Psoas muscle (tissue), 8 donors: Measurements from ENCODE around the gene GATD1. TPM values are rescaled to one million over a fixed set of nuclear protein-coding genes. Genes with fewer than 3 reads are reported as not detected.

ENCODE experiments used
- ATAC-seq, 4 donors: fragments of 200-7000 bp; cut with Tn5 transposase; one replicate each; pipeline ENCODE4 v1.9.1; 2020; ENCODE audit warnings: moderate library complexity in 3 of 4, mild to moderate bottlenecking in 2 of 4
- DNase-seq, 2 donors: peaks; one replicate each; pipeline ENCODE4 v3.0.0-alpha.2; 2020
- H3K27ac ChIP-seq: fragments of 200-600 bp; one replicate; pipeline ENCODE4 v1.8.0; 2022
- H3K27me3 ChIP-seq, 3 donors: fragments of 200-600 bp in 1 of 3; one replicate each; pipeline versions ENCODE4 v1.6.1 to v1.8.0; 2013 to 2022; ENCODE audit warnings: low read length in 2 of 3, mild to moderate bottlenecking in 2 of 3, moderate library complexity in 1 of 3; ENCODE audit not compliant: insufficient read depth in 3 of 3
- H3K36me3 ChIP-seq, 2 donors: fragments of 200-600 bp in 1 of 2; one replicate each; pipeline versions ENCODE4 v1.6.1 to v1.8.0; 2013 to 2022; ENCODE audit warnings: low read depth in 1 of 2, mild to moderate bottlenecking in 1 of 2, moderate library complexity in 1 of 2; ENCODE audit not compliant: insufficient read depth in 1 of 2
- H3K4me1 ChIP-seq: fragments of 200-600 bp; one replicate; pipeline ENCODE4 v1.8.0; 2022
- H3K4me3 ChIP-seq: fragments of 200-600 bp; one replicate; pipeline ENCODE4 v1.8.0; 2022; ENCODE audit warnings: mild to moderate bottlenecking
- H3K9me3 ChIP-seq: fragments of 200-600 bp; one replicate; pipeline ENCODE4 v1.8.0; 2022
- WGBS, 3 donors: extraction: QIAGEN DNeasy Blood & Tissue Kit; methylation state at CpG; one replicate each; pipeline versions ENCODE4 v1.1.6 to v1.1.7; 2013; 5-methylcytosine and 5-hydroxymethylcytosine counted together
- intact Hi-C, 2 donors: fragments of 100-400 bp; cut with DNase I; formaldehyde crosslinking; loops; one replicate each; pipeline versions ENCODE4 v1.11.0 to v1.14.2; 2022
- polyA plus RNA-seq, 3 donors: library from polyadenylated mRNA; stranded (reverse); fragments of 200-250 nt; gene quantifications; one replicate each; pipeline ENCODE4 v1.2.3, GENCODE V29; 2013
- total RNA-seq, 4 donors: library from RNA; stranded (reverse); fragmentation: NEBNext Ultra II Directional in 2 of 4; extraction: Animal tissue kit (Norgen Biotek cat#: 25700) in 2 of 4; gene quantifications; one replicate each; pipeline versions ENCODE4 v1.2.1 to v1.2.4, GENCODE V29; 2021 to 2023
- TF ChIP-seq, protein P1 (sequence below): fragments of 200-600 bp; IDR thresholded peaks from one replicate; pipeline ENCODE4 v1.8.0; 2022; ENCODE audit warnings: antibody characterized with exemption
- donor health status: healthy with polysubstance abuse.
- donor health status: DM: no; HTN: no; CAD: no; lungs with moderate emphysema.
- donor health status: Bipolar disorder and iron deficiency.
- donor health status: healthy.
- donor health status: DM: yes; HTN: yes; CAD: no.
- donor health status: DM: no; HTN: no; CAD: no.
- donor health status: DM: no; HTN: no; CAD: no.
- donor health status: DM: yes; HTN: yes; CAD: no.

Gene GATD1
- total and polyA plus RNA-seq, 7 donors = 11.0 to 32.6 (median 20.9) TPM

DNA sequence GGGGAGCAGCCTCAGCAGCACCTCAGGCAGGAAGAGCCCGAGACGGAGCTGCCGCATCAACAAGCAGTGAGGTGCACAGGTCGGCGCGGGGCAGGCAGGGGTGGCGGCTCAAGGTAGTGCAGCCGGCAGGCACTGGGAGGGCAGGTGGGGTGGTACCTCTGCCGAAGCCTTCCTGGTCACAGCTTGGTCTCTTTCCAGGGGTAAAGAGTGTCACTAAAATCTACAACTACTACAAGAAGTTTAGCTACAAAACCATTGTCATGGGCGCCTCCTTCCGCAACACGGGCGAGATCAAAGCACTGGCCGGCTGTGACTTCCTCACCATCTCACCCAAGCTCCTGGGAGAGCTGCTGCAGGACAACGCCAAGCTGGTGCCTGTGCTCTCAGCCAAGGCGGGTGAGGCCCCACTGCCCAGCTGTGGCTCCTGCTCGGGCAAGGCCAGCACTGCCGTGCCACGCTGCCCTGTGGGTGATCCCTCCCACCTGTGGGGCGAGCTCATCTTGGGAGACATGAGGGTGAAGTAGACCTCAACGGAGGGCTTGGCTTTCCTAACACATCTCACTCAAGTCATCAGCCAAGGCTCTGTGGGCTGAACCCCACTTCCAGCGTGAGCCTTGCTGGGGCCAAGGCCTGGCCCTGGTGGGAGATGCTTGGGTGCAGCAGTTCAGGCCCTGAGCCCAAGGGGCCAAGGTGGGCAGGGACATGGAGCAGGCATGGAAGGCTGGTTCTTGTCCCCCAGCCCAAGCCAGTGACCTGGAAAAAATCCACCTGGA, 13.6 kb downstream of the GATD1 start:
- 80 to 84% (median 83%) methylated on average over 22 of the region's 22 CpGs for WGBS, 3 donors
- no peaks in the 10 kb centered on the region for H3K27me3 ChIP-seq
- ATAC-seq (no peak), DNase-seq (no peak)
- no peaks in the 10 kb centered on the region for H3K9me3 ChIP-seq
- H3K36me3 ChIP-seq = peaks cover 0 to 89% of the 10 kb centered on the region in 2 donors
- intact Hi-C loops = no loop called here
- H3K4me1 ChIP-seq = peaks cover 4% of the 10 kb centered on the region
- TF ChIP-seq, protein P1, sequence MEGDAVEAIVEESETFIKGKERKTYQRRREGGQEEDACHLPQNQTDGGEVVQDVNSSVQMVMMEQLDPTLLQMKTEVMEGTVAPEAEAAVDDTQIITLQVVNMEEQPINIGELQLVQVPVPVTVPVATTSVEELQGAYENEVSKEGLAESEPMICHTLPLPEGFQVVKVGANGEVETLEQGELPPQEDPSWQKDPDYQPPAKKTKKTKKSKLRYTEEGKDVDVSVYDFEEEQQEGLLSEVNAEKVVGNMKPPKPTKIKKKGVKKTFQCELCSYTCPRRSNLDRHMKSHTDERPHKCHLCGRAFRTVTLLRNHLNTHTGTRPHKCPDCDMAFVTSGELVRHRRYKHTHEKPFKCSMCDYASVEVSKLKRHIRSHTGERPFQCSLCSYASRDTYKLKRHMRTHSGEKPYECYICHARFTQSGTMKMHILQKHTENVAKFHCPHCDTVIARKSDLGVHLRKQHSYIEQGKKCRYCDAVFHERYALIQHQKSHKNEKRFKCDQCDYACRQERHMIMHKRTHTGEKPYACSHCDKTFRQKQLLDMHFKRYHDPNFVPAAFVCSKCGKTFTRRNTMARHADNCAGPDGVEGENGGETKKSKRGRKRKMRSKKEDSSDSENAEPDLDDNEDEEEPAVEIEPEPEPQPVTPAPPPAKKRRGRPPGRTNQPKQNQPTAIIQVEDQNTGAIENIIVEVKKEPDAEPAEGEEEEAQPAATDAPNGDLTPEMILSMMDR = no peak
- no peak overlapping the region for H3K27ac ChIP-seq
- H3K4me3 ChIP-seq = no peak overlapping the region

DNA sequence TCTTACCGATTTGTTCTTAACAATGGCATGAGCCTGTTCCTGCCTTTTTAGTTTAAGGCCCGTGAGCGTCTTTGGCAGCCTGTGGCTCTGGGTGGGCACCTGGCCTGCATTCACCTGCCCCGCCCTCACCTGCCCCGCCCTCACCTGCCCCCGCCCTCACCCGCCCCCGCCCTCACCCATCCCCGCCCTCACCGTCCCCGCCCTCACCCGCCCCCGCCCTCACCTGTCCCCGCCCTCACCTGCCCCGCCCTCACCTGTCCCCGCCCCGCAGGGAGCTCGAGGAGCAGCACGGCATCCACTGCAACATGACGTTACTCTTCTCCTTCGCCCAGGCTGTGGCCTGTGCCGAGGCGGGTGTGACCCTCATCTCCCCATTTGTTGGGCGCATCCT, 14.2 kb downstream of the GATD1 start:
- peak overlapping the region; percentile 30 for H3K27ac ChIP-seq
- ATAC-seq = no peak
- no peak overlapping the region for H3K4me3 ChIP-seq
- no peak for DNase-seq
- peaks cover 0 to 92% of the 10 kb centered on the region in 2 donors for H3K36me3 ChIP-seq
- peaks cover 4% of the 10 kb centered on the region for H3K4me1 ChIP-seq
- intact Hi-C loops = no loop called here
- TF ChIP-seq, protein P1 = no peak
- no peaks in the 10 kb centered on the region for H3K9me3 ChIP-seq
- WGBS, 3 donors = 65 to 77% (median 68%) methylated on average over 13 to 24 of the region's 24 CpGs
- no peaks in the 10 kb centered on the region for H3K27me3 ChIP-seq

DNA sequence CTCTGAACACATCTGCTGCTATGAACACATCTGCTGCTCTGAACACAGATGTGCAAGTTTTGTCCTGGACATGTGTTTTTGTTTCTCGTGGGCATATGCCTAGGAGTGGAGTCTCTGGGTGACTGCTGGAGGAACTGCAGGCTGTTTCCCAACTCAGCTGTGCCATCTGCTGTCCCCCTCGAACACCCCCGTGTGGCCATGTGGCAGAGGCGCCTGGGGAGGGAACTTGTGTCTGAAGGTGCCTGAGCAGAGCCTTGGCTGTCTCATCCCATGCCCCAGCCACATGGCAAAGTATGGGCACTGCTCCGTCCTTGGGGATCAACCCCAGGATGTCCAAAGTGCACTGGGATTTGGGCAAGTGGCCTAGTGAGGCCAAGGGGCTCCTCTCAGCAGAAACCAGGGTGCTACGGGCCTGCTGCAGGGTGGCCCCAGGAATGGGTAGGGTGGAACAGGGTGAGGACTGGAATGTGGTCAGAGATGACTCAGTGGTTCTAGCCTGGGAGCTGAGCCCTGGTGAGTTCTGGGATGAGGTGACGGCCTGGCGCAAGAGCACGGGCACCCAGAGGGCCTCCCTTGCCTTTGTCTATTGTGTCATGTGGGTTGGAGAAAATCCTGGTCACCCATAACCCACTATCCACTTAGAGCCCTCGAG, 14.7 kb downstream of the GATD1 start:
- TF ChIP-seq, protein P1 = peak; percentile 11
- peak in 1 of 2 donors; percentile 67 for DNase-seq
- 46 to 57% (median 48%) methylated on average over 10 of the region's 10 CpGs for WGBS, 3 donors
- Histone ChIP-seq H3K36me3 (peaks cover 0 to 96% of the 10 kb centered on the region in 2 donors), H3K27ac (peak overlapping the region; percentile 30), H3K27me3 (no peaks in the 10 kb centered on the region), H3K9me3 (no peaks in the 10 kb centered on the region), H3K4me1 (peaks cover 4% of the 10 kb centered on the region), H3K4me3 (no peak overlapping the region)
- ATAC-seq = peak; percentile 51 to 74 (median 62)
- intact Hi-C loops = no loop called here

DNA sequence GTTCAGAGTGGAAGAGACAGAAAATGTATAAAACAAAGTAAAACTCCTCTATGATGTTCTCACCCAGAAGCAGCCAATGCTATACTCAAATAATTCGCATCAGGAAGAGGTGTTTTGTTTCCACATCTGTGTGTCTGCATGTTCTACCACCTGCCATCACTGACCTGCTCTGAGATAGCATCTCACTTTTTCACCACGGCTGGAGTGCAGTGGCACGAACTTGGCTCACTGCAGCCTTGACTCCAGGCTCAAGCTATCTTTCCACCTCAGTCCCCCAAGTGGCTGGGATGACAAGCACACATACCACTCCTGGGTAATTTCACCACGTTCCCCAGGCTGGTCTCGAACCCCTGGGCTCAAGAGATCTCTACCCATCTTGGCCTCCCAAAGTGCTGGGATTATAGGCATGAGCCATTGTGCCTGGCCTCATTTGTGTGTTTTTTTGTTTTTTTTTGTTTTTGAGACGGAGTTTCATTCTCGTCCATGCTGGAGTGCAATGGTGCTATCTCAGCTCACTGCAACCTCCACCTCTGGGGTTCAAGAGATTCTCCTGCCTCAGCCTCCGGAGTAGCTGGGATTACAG, 15.7 kb downstream of the GATD1 start:
- Histone ChIP-seq H3K4me3 (no peak overlapping the region), H3K27me3 (no peaks in the 10 kb centered on the region), H3K9me3 (no peaks in the 10 kb centered on the region), H3K27ac (no peak overlapping the region), H3K4me1 (peaks cover 4% of the 10 kb centered on the region), H3K36me3 (peaks cover 0 to 96% of the 10 kb centered on the region in 2 donors)
- TF ChIP-seq, protein P1 = no peak
- 89 to 90% (median 89%) methylated on average over 8 of the region's 8 CpGs for WGBS, 3 donors
- intact Hi-C loops = no loop called here
- DNase-seq (no peak), ATAC-seq (no peak)
